Astrocyte of the cerebellum (primary cell): ENCODE measurements around the gene KIRREL3.

Experiments used
- DNase-seq: peaks from one replicate; pipeline ENCODE4 v3.0.0-alpha.2; 2011; ENCODE audit warnings: low read depth
- H3K4me3 ChIP-seq: 2 replicates; pipeline ENCODE4 v1.5.1; 2011; ENCODE audit warnings: mild to moderate bottlenecking, low read depth, low read length, moderate library complexity
- CTCF ChIP-seq: IDR thresholded peaks from 2 replicates; pipeline ENCODE4 v1.5.1; 2012; ENCODE audit warnings: low read length, low read depth, moderate library complexity, mild to moderate bottlenecking; ENCODE audit errors: missing control alignments
- in situ Hi-C: cut with HindIII; loops from 2 replicates; pipeline ENCODE4 v1.10.0; 2017; ENCODE audit warnings: low sequenced_read_pairs

The KIRREL3 gene

DNA sequence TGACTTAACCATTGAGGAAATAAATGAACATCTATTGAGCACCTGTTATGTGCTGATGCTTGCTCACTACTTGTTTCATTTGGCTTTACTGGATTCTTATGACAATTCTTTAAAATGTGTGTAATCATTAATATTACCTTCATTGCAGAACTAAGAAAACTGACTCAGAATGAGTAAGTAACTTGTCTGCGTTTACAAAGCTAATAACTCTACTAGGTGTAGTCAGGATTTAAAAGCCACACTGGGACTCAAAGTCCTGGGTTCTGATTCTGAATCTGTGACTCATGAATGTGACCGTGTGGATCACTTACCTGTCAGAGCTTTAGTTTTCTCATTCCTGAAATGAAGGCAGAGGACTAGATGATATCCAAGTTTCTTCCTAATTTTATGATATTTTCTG is 23.4 kb upstream of the KIRREL3 start:
- no peak overlapping the region for H3K4me3 ChIP-seq
- in situ Hi-C loops, result no loop called here
- no peak for TF ChIP-seq CTCF
- no peak for DNase-seq

- no peak for DNase-seq
- in situ Hi-C loops, result no loop called here
- H3K4me3 ChIP-seq, result no peak overlapping the region
- TF ChIP-seq CTCF, result no peak
These were observed 18.2 kb upstream of the KIRREL3 start for GRCh38 chr11:127018683-127019279.

DNA sequence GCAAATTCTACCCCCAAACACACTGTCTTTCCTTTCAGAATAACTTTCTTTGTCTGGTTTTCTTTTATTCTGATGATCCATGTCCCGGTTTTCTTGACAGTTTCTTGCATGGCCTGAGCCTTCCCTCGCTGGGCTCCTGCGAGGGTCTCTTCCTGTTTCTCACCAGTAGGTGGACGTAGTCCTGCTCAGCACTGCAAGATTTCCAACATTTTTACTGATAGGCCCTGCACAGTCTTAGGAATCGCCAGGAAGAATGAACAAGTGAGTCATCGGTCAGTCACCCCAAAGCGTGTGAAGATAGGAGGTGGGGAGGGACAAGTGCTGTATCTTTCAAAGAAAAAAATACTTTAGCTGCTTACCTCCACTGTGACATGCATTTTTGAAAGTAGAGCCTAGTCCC is 16.9 kb upstream of the KIRREL3 start:
- H3K4me3 ChIP-seq, result no peak overlapping the region
- DNase-seq, result peak; percentile 57
- in situ Hi-C loops, result no loop called here

DNA sequence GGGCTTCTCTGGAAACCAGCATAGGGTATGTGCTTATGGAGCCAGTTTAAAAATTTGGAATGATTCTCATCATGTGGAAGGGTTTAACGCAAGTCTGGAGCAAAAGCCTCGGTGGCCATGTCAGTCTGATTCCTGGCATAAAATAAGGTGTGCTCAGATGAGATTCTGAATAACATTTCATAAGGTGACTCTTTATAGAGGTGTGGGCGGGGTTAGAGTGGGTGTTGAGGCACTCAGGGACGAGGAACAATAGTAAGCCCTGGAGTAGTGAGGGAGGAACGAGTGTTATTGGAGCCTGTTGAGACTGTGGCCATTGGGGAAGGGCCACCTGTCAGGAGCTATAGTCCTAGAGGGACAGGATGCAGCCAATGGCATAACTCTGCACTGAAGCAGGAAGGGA is 13.0 kb upstream of the KIRREL3 start:
- TF ChIP-seq CTCF, result no peak
- DNase-seq, result no peak
- no peak overlapping the region for H3K4me3 ChIP-seq
- in situ Hi-C loops, result no loop called here

More for the DNA sequence above, 16.9 kb upstream of the KIRREL3 start:
- TF ChIP-seq CTCF, result peak; percentile 84

DNA sequence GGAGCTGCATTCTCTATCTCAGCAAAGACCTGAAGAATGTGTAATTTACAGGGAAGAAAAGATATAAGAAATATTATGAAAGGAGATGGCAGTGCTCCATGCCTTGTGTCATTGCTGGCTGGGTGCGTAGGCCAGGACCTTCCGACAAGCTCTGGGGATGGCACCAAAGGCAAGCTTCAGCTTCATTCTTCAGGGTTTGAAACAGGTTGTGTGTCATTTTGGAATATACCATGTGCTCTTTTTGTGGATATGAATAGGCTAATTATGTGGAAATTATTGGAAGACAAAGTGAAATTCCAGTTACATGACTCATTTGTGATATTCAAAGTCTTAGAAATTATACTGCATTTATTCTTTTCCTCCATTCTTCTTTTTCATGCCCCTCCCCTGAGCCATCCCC is 5.7 kb upstream of the KIRREL3 start:
- in situ Hi-C loops, result no loop called here
- TF ChIP-seq CTCF, result no peak
- peak; percentile 46 for DNase-seq
- no peak overlapping the region for H3K4me3 ChIP-seq

GRCh38 chr11:127003260-127003981 is 2.9 kb upstream of the KIRREL3 start:
- in situ Hi-C loops, result no loop called here
- H3K4me3 ChIP-seq, result peak overlapping the region; percentile 37
- DNase-seq, result no peak
- peak; percentile 27 for TF ChIP-seq CTCF
